OCI-M2 (cell line): ENCODE data around the gene ACAP3.

ENCODE experiments used
- DNase-seq: peaks from one replicate; lab custom pipeline; 2025; ENCODE audit not compliant: unreplicated experiment; lab: John Stamatoyannopoulos, UW

ACAP3 gene

GRCh38 chr1:1331068-1331965 lies 23.6 kb upstream of the ACAP3 start, which contains the start of gene TAS1R3:
Gene TAS1R3, plus strand, starts transcription at chr1:1331280. Its CDS starts 66 bp downstream, at chr1:1331346.
- no peak for DNase-seq

DNA sequence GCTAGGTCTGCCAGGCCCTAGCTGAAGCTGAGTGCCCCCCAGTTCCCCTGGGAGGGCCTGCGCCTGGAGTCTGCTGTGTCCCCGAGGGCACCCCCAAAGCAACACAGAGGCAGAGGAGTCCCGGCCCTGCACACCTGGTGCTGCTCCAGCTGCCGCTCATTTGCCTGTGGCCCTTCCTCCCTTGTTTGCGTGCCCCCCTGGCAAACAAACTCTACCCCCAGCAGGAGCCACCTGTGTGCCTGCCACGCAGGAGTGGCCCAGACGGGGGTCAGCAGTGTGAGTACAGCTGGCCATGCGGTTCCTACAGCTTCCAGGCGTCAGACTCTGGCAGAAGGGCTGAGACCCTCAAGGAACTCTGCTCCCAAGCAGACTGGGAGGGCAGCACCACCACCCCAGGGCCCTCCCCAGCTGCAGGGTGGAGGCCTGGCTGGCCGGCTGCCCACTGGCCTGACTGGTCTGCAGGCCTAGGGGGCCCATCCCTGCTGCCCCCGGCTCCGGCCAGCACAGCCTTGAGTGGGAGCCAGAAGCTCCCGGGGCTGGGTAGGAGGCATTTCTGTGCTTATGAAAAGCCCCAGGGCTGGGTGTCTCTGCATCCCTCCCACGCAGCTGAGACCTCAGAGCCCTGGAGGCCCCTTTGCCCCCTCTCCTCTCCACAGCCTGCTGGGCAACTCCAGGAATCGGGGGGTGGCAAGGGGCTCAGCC lies 22.8 kb upstream of the ACAP3 start:
- DNase-seq = no peak

DNA sequence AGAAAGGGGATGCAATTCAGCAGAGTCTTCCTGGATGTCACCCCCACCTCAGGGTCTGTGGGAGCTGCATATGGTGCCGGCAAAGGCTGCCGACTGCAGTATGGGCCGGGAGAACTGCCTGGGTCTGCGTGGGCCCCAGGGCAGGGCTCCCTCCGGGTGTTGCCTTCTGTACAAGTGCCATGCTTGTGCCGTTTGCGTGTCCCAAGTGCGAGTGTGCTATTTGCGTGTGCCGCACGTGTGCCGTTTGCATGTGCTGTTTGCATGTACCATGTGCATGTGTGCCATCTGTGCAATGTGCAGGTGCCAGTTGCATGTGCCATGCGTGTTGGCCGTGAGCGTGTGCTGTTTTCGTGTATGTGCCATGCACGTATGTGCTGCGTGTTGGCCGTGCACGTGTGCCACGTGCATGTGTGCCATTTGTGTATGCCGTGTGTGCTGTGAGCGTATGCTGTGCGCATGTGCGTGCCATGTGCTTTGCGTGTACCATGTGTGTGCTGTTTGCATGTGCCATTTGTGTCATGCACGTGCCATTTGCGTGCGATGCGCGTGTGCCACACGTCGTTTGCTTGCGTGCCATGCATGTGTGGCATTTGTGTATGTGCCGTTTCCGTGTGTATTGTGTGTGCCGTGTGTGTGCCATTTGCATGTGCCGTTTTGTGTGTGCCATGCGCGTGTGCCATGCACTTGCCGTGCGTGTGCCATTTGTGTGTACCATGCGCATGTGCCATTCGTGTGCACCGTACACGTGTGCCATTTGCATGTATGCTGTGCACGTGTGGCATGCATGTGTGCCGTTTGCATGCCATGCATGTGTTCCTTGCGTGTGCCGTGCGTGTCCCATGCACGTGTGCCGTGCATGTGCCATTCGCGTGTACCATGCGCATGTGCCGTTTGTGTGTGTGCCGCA lies 21.8 kb upstream of the ACAP3 start:
- DNase-seq = no peak

DNA sequence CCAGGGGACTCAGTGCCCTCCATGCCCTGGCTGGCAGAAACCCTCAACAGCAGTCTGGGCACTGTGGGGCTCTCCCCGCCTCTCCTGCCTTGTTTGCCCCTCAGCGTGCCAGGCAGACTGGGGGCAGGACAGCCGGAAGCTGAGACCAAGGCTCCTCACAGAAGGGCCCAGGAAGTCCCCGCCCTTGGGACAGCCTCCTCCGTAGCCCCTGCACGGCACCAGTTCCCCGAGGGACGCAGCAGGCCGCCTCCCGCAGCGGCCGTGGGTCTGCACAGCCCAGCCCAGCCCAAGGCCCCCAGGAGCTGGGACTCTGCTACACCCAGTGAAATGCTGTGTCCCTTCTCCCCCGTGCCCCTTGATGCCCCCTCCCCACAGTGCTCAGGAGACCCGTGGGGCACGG lies 20.5 kb upstream of the ACAP3 start:
- DNase-seq = no peak

DNA sequence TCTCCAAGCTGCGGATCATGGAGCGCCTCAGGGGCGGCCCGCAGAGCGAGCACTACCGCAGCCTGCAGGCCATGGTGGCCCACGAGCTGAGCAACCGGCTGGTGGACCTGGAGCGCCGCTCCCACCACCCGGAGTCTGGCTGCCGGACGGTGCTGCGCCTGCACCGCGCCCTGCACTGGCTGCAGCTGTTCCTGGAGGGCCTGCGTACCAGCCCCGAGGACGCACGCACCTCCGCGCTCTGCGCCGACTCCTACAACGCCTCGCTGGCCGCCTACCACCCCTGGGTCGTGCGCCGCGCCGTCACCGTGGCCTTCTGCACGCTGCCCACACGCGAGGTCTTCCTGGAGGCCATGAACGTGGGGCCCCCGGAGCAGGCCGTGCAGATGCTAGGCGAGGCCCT lies 19.6 kb upstream of the ACAP3 start:
- DNase-seq = no peak

- DNase-seq = no peak
Measured at GRCh38 chr1:1326075-1326605, 18.4 kb upstream of the ACAP3 start.

DNA sequence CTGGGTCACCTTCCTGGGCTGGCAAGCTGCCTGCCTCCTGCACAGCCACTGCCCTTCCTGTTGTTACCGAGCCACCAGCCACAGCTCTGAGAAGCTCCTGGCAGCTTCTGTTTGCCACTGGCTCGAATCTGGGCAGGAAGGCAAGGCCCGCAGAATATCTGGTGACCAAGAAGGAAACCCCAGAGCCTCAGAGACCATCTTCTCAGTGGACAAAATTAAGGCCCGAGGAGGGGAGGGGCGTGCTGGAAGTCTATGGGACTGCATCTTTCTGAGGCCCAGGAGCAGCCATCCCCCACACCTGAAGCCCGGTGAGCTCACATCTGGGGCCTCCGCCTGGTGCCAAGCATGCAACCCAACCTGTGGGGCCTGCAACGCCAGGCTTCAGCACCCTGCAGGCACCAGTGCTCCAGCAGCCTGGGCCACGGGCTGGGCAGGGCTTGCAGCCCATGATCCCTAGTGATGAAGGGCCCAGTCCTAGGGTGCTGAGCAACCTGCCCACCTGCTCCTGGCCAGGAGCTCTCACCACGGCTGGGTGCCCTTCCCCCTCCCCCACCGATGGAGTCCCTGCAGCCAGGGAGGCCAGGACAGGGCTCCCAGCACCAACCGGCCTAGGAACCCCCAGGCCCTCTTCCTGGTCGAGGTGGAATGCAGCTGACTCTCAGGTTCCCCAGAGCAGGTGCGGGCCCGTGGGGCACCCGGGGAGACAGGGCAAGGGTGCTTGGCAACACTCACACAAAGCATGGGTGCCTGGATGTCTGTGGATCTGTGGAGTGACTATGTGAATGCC lies 17.8 kb upstream of the ACAP3 start:
- DNase-seq = no peak

- DNase-seq = peak; percentile 29
Measured at GRCh38 chr1:1324524-1325287, 17.0 kb upstream of the ACAP3 start, which contains the start of the genes CPTP and INTS11. Gene CPTP, plus strand, starts transcription at chr1:1324802. Its CDS starts 2,109 bp downstream, at chr1:1326911. Gene INTS11, minus strand, starts transcription at chr1:1324660. Its CDS starts 52 bp downstream, at chr1:1324608.

GRCh38 chr1:1324084-1324523 lies 16.4 kb upstream of the ACAP3 start:
- no peak for DNase-seq

DNA sequence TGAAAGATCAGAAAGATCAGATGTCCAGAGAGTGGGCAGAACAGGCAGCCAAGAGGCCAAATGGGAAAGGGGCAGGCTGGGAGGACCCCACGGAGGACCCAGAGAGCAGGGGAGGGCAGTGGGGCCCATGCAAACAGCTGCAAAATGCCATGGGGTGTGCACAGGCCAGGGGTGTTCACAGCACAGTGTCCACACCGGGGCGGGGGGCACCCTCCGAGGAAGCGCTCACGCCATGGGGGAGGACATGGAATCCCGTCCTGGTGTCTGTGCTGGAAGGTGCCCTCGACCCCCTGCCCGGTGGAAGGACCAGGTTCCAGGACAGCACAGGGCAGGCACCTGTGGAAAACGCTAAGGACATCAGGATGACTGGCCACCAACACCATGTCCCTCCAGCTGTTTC lies 15.2 kb upstream of the ACAP3 start:
- DNase-seq = no peak

GRCh38 chr1:1322418-1322817 lies 14.7 kb upstream of the ACAP3 start:
- DNase-seq = no peak

GRCh38 chr1:1321477-1321876 lies 13.7 kb upstream of the ACAP3 start:
- DNase-seq = no peak

- DNase-seq = no peak
Measured at GRCh38 chr1:1320666-1321448, 13.1 kb upstream of the ACAP3 start.

- no peak for DNase-seq
Measured at GRCh38 chr1:1319646-1319941, 11.9 kb upstream of the ACAP3 start.

GRCh38 chr1:1318777-1319645 lies 11.3 kb upstream of the ACAP3 start:
- no peak for DNase-seq

- no peak for DNase-seq
Measured at GRCh38 chr1:1318131-1318652, 10.5 kb upstream of the ACAP3 start.

DNA sequence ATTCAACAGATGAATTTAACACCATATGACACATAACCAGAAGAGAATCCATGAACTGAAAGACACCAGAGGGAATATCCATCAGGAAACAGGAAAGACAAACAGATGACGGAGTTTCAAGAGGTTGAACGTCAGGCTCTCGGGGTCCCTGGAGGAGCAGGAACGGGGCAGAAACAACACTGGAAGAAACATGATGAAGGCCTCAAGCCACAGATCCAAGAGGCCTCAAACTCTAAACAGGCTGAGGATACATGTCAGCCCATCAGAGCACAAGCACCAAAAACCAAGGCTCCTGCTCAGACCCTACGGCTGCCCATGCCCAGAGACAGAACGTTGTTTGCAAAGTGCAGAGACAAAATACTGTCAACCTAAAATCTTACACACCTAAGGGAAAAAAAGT lies 9.7 kb upstream of the ACAP3 start:
- no peak for DNase-seq
